Raji (cell line): ENCODE data around the gene ZNF516.

ENCODE experiments used
- POLR2A ChIP-seq: IDR thresholded peaks from 2 replicates; pipeline ENCODE4 v1.6.1; 2011; ENCODE audit warnings: low read depth, low read length, control low read depth; ENCODE audit not compliant: insufficient read depth

Gene ZNF516, protein sequence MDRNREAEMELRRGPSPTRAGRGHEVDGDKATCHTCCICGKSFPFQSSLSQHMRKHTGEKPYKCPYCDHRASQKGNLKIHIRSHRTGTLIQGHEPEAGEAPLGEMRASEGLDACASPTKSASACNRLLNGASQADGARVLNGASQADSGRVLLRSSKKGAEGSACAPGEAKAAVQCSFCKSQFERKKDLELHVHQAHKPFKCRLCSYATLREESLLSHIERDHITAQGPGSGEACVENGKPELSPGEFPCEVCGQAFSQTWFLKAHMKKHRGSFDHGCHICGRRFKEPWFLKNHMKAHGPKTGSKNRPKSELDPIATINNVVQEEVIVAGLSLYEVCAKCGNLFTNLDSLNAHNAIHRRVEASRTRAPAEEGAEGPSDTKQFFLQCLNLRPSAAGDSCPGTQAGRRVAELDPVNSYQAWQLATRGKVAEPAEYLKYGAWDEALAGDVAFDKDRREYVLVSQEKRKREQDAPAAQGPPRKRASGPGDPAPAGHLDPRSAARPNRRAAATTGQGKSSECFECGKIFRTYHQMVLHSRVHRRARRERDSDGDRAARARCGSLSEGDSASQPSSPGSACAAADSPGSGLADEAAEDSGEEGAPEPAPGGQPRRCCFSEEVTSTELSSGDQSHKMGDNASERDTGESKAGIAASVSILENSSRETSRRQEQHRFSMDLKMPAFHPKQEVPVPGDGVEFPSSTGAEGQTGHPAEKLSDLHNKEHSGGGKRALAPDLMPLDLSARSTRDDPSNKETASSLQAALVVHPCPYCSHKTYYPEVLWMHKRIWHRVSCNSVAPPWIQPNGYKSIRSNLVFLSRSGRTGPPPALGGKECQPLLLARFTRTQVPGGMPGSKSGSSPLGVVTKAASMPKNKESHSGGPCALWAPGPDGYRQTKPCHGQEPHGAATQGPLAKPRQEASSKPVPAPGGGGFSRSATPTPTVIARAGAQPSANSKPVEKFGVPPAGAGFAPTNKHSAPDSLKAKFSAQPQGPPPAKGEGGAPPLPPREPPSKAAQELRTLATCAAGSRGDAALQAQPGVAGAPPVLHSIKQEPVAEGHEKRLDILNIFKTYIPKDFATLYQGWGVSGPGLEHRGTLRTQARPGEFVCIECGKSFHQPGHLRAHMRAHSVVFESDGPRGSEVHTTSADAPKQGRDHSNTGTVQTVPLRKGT

DNA sequence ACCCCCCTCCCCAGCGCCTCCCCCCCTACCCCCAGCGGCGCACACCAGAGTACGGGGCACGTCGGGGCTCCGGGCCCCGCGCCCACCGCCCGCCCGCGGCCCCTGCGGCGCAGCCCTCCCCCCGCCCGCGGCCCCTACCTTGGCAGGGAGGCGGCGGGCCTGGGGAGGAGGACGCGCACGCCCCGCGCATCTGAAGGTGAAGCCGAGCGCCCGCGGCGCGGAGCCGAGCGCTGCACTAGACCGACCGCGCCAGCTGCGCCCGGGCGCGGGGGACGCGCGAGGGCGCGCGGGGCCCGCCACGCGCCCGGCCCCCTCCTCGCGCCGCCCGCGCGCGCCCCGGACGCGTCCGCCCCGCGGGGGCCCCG, at the start of gene ZNF516:
Gene ZNF516 (minus strand): TSS at position 237 of the 365 bp plus-strand sequence. CDS start 52,188 bp downstream, outside the sequence.
- TF ChIP-seq POLR2A = no peak

DNA sequence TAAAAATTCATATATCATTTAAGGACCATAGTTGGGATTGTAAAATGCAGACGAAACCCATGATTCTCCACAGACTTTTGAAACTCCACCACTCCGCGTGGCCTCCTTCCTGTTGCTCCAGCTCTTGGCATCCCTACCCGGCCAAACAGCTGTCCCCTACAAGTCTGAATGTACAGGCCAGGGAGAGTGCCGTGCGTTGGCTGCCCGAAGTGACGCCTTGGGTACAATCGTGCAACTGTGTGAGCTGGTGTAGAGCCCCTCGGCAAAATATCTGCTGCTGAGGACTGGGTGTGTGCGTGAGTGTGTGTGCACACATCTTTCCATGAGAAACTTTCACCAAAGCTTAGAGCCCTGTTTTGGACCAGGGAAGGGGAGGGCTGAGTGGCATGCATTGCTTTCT, 43.8 kb upstream of the ZNF516 start:
- TF ChIP-seq POLR2A = no peak

DNA sequence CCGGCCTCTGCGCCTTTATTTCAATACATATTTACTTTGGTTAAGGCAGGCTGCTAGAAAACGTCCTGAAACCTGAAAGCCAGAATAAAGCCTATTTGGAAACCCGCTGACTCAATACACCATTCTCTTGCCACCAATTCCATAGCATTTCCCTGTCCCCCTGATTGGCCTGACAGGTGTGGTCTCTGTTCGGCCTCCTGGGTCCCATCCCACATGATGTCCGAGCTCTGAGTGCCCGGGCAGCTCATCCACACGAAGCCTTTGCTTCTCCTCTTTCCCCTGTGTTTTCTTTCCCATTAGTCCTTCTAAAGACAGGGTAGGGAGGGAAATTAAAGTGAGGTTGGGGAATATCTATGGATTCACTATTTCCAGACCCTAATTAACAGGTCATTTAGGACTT, 42.6 kb upstream of the ZNF516 start:
- no peak for TF ChIP-seq POLR2A

DNA sequence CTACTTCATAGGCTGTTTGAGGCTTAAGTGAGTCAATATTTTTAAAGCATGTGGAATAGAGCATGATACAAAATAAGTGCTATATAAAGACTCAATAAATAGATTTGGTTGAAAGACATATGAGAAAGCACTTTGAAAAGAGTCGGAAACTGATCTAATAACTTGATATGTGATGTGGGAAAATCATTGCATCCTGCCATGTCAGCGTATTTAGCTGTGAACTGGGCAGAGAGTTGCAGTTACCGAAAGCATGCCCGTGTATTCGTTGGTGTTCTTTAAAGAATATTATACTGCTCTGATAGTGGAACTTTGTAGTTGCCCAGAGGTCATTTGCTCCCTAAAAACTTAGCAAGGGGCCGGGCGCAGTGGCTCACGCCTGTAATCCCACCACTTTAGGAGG, 37.8 kb upstream of the ZNF516 start:
- no peak for TF ChIP-seq POLR2A

DNA sequence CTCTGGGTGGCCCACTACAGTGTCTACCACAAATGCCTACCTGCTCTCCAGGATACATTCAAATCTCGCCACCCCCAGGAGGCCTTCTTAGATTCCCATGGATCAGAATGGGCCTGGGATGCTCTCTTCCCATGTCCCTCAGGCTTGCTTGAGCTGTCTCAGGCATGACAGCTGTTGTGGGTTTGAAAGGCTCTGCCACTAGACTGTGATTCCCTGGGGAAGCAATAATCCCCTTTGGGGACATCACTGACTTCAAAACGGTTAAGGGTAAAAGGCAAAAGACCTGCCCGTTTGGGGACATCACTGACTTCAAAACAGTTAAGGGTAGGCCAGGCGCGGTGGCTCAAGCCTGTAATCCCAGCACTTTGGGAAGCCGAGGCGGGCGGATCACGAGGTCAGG, 35.8 kb upstream of the ZNF516 start:
- TF ChIP-seq POLR2A = no peak

DNA sequence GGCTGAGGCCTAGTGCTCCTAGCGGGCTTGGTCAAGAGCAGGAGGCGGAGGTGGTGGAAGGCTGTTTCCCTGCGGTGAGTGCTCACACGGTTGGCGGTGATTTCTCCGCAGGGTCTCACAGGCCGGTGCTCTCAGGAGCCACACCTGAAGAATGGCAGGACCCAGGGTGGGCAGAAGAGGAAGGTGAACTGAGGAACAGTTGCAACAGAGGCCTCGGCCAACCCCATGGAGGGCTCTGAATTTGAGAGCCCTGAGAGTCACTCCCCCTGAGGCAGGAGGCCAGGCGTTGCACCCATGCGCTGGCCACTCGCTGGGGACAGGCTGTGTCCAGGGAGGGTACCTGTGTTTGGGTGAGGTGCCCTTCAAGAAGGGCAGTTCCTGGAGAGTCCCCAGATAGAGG, 35.3 kb upstream of the ZNF516 start:
- no peak for TF ChIP-seq POLR2A

DNA sequence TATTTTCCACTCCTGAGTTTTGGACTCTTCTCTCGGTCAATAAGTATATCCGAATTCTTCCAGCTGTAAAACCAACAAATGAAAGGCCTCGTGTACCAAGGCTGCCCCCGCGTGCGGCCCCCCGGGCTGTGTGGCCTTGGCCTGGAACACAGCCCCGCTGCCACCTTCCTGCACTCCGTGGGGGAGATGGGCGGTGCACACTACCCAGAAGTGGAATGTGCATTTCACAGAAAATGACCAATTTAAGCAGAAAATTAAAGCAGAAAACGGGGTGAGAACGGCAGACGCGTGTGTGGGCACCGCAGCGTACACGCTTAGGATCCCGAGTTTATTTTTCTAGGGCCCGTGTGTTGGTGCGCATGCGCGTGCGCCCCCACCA, 34.4 kb upstream of the ZNF516 start:
- no peak for TF ChIP-seq POLR2A

DNA sequence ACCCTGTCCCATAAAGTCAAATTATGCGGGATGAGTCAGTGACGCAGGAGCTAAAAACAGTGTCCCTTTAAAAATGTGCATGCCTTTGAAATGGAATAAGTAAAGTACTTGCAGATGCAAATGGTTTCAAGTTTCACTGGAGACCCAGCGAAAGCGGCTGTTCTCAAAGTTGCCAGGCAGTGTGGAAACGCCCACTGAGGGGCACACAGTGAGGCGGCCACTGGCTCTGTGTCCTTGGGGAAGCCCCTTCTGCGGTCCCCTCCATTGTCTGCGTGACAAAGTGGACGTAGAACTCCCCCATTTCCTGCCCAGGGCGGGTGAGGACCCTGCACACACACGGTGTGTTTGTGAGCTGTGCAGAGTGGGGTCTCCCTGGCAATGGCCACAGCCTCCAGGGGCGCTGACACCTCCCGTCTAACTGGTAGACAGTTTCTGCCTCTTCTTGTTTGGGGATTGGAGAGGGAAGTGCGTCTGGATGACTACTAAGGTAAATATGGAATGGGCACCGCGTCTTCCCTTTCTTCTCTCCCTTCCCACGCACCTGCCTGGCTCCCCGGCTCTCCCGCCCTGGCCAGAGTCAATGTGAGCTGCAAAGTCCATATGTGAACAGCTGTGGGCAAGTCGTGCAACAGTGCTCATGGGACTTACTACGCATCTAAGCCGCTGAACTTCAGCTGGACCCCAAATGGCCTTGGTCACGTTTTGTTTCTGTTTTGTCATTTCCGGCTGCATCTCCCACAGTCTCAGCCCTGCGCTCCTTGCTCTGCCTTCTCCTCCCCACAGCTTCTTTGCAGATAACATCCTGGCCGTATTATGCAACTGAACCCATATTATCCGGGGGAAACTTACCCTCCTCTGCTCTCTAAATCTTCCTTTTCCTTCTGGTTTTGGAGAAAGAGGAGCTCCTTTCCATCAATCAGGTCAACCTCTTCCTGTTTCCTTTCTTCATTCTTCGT, 33.7 kb upstream of the ZNF516 start:
- TF ChIP-seq POLR2A = no peak

DNA sequence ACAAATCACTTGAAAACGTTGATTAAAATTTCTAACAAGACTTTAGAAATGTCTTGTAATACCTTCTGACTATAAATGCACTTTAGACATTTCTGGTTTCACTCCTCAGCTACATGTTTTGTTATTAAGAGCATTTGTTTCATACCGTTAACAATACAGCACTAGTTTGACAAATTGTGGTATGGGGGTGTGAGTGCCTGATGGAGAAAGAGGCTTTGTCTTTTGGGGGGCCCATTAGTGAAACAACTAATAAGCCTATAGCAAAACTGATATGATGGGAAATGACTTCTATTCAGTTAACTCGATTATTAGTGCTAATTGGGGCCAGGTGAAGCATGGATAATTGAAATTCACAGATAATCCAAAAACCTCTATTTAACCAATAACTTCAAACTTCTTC, 30.9 kb upstream of the ZNF516 start:
- TF ChIP-seq POLR2A = no peak

DNA sequence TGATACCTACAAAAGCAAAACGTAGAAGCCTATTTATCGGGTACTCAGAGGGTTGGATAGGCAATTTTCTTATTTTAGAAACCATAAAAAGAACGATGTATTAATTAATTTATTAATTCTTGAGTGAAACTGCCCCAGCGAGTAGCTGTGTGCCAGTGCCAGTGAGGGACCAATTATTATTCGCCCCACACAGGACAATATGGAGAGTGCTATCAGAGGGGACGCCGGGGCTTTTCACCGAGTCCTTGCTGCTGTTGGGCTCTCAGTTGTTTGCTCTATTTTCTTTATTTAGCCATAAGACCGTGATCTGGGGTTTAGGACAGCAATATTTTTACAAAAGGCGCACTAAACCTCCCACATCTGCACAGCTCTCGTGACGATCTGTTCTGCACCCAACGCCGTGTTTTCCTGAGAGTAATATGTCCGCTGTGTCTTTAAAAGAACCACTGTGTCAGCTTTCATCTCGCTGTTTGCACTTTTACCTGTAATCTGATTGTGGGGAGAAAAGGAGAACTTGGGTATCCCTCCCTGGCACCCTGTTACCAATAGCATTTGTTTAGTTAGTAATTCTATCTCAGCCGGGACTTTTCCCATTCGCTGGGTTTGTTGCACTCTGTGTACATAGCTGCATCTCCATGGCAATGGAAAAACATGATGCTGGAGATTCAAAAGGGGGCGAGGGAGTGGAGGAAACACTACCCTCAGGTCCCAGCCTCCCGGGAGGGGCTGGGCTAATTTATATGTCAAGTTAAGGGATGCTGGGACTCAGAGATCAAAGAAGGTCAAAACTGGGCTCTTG, 30.1 kb upstream of the ZNF516 start:
- no peak for TF ChIP-seq POLR2A

DNA sequence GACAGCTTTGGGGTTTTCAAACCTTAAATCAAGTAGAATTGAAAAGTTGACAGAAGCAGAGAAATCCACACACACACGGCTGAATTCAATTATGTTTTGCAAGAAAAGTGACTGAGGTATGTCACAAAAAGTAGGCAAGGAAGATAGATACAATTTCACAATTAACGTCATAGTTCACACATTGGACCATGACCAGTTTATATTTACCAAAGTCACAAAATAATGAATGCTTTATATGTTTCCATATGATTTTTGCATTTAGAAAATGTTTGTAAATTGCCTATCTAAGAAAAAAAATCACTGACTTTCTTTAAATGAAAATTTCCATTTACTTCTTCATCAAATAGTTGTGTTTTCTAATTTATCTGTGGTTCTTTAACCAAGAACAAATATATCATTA, 29.4 kb upstream of the ZNF516 start:
- TF ChIP-seq POLR2A = no peak

DNA sequence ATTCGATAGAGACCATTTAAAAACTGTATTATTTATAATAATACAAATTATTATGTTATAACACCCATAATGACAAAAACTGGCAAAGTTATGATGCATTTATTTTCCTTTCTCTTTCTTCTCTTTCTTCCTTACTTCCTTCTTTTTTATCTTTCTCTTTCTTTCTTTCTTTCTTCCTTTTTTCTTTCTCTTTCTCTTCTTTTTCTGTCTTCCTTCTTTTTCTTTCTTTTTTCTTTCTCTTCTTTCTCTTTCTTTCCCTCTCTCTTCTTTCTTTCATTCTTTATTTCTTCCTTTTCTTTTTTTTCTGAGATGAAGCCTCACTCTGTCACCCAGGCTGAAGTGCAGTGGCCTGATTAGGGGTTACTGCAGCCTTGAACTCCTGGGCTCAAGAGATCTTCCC, 27.5 kb upstream of the ZNF516 start:
- TF ChIP-seq POLR2A = no peak

DNA sequence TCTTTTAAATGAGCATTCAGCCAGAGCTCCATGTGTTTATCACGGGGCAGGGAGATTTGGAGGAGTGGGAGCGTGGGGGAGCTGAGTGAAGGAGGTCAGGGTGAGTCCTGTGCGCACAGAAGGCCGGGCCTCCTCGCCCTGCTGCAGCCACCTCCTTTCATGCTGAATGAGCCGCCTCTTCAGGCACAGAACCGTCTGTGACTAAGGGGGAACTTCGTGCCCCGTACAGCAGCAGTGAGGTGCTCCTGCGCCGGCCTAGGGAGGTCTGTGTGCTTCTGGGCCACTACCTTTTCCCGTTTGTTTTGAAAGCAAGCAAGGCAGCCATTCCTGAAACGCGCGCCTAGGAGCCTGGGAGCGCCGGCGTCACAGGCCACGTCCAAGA, 27.1 kb upstream of the ZNF516 start:
- TF ChIP-seq POLR2A = no peak
